ENCODE measurements around the gene PHACTR1. TPM values are rescaled to one million over a fixed set of nuclear protein-coding genes. Genes with fewer than 3 reads are reported as not detected.

The PHACTR1 gene
- total RNA-seq, 1 experiment from 2014 or later: 2.6 TPM

GRCh38 chr6:12815884-12816600, 99.5 kb downstream of the PHACTR1 start:
- H3K27me3 ChIP-seq (replicated peaks; ENCODE audit: insufficient read depth, low read depth, low read length, poor library complexity): peaks cover 37% of the 10 kb centered on the region
- no peaks in the 10 kb centered on the region for H3K9me3 ChIP-seq (ENCODE audit: low read depth, low read length, poor library complexity, severe bottlenecking)
- ChIA-PET CTCF (no interaction called here), POLR2A (ENCODE audit: low non-redundant PET) (no interaction called here)
- H3K4me3 ChIP-seq (ENCODE audit: low read depth, low read length, poor library complexity, severe bottlenecking): no peak overlapping the region
- H3K4me1 ChIP-seq (ENCODE audit: insufficient read depth, low read length, poor library complexity, severe bottlenecking): no peaks in the 10 kb centered on the region
- TF ChIP-seq CTCF (conservative IDR thresholded peaks at IDR 0.05; ENCODE audit: low read depth, low read length) (no peak), EZH2 (IDR thresholded peaks at IDR 0.05; ENCODE audit: borderline replicate concordance, low read depth, low read length, poor library complexity, severe bottlenecking) (no peak)
- no peak overlapping the region for H3K27ac ChIP-seq (ENCODE audit: low read depth, low read length, poor library complexity, severe bottlenecking)
- peak; percentile 10 for DNase-seq (ENCODE audit: low spot score)
- BruUV-seq (replicated peaks): no TSS peak
- intact Hi-C loops (cut with micrococcal nuclease; ENCODE audit: unreplicated experiment): no loop called here
- no peaks in the 10 kb centered on the region for H3K36me3 ChIP-seq (ENCODE audit: insufficient read depth, low read length, poor library complexity, severe bottlenecking)

GRCh38 chr6:12818324-12818723, 101.8 kb downstream of the PHACTR1 start:
- TF ChIP-seq EZH2 (IDR thresholded peaks at IDR 0.05; ENCODE audit: borderline replicate concordance, low read depth, low read length, poor library complexity, severe bottlenecking) (no peak), CTCF (conservative IDR thresholded peaks at IDR 0.05; ENCODE audit: low read depth, low read length) (no peak)
- Histone ChIP-seq H3K36me3 (ENCODE audit: insufficient read depth, low read length, poor library complexity, severe bottlenecking) (no peaks in the 10 kb centered on the region), H3K27ac (ENCODE audit: low read depth, low read length, poor library complexity, severe bottlenecking) (no peak overlapping the region), H3K9me3 (ENCODE audit: low read depth, low read length, poor library complexity, severe bottlenecking) (no peaks in the 10 kb centered on the region), H3K4me3 (ENCODE audit: low read depth, low read length, poor library complexity, severe bottlenecking) (no peak overlapping the region), H3K27me3 (replicated peaks; ENCODE audit: insufficient read depth, low read depth, low read length, poor library complexity) (peaks cover 41% of the 10 kb centered on the region), H3K4me1 (ENCODE audit: insufficient read depth, low read length, poor library complexity, severe bottlenecking) (no peaks in the 10 kb centered on the region)
- POLR2A ChIA-PET (ENCODE audit: low non-redundant PET): no interaction called here
- BruUV-seq (replicated peaks): no TSS peak
- intact Hi-C loops (cut with micrococcal nuclease; ENCODE audit: unreplicated experiment): no loop called here
- DNase-seq (ENCODE audit: low spot score): no peak
- CTCF ChIA-PET: no interaction called here

DNA sequence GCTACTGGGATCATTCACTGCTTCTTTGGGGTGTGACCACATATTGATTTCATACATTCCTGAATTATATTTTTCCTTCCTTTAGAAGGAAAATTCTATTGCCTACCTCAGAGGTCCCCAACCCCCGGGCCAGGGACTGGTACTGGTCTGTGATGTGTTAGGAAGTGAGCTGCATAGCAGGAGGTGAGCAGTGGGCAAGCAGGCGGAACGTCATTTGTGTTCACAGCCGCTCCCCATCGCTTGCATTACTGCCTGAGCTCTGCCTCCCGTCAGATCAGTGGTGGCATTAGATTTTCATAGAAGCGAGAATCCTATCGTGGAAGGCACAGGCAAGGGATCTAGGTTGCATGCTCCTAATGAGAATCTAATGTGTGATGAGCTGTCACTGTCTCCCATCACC, 107.3 kb downstream of the PHACTR1 start:
- no peak overlapping the region for H3K4me3 ChIP-seq (ENCODE audit: low read depth, low read length, poor library complexity, severe bottlenecking)
- DNase-seq (ENCODE audit: low spot score): no peak
- no peak overlapping the region for H3K27ac ChIP-seq (ENCODE audit: low read depth, low read length, poor library complexity, severe bottlenecking)
- POLR2A ChIA-PET (ENCODE audit: low non-redundant PET): no interaction called here
- CTCF ChIA-PET: no interaction called here
- no peaks in the 10 kb centered on the region for H3K9me3 ChIP-seq (ENCODE audit: low read depth, low read length, poor library complexity, severe bottlenecking)
- BruUV-seq (replicated peaks): no TSS peak
- no peak for TF ChIP-seq EZH2 (IDR thresholded peaks at IDR 0.05; ENCODE audit: borderline replicate concordance, low read depth, low read length, poor library complexity, severe bottlenecking)
- TF ChIP-seq CTCF (conservative IDR thresholded peaks at IDR 0.05; ENCODE audit: low read depth, low read length): no peak
- H3K27me3 ChIP-seq (replicated peaks; ENCODE audit: insufficient read depth, low read depth, low read length, poor library complexity): peaks cover 47% of the 10 kb centered on the region
- no peaks in the 10 kb centered on the region for H3K4me1 ChIP-seq (ENCODE audit: insufficient read depth, low read length, poor library complexity, severe bottlenecking)
- intact Hi-C loops (cut with micrococcal nuclease; ENCODE audit: unreplicated experiment): no loop called here
- H3K36me3 ChIP-seq (ENCODE audit: insufficient read depth, low read length, poor library complexity, severe bottlenecking): no peaks in the 10 kb centered on the region
